ENCODE results near the gene WFDC11. TPM values are rescaled to one million over a fixed set of nuclear protein-coding genes. Genes with fewer than 3 reads are reported as not detected.
"Not testable (repeated sequence)": the region's sequence is repeated elsewhere in the genome, so short reads cannot be mapped to it uniquely, and the experiment has no call there.

The WFDC11 gene
- total and polyA plus RNA-seq, 2 donors (not counting 1 experiment from before 2014, with no cell fraction given), result not detected

DNA sequence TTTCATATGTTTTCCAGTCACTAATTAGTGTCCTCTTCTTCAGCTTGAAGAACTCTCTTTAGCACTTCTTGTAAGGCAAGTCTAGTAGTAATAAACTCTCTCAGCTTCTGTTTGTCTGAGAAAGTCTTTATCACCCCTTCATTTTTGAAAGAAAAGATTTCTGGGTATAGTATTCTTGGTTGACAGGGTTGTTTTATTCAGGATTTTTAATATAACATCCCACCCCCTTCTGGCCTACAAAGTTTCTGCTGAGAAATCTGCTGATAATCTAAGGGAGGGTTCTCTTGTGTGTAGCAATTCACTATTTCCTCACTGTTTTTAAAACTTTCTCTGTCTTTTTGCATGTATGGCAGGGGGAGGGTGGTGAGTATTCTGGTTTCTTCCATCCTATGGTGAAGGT lies 9.6 kb upstream of the WFDC11 start:
- no peak overlapping the region for H3K27ac ChIP-seq (ENCODE audit: insufficient read depth, low read length)
- no peaks in the 10 kb centered on the region for H4K20me1 ChIP-seq (ENCODE audit: control insufficient read depth, extremely low read depth, insufficient read depth, low read length)
- H3K4me2 ChIP-seq (ENCODE audit: extremely low read depth, insufficient read depth, low read length), result no peak overlapping the region
- no peaks in the 10 kb centered on the region for H3K9me3 ChIP-seq (ENCODE audit: control insufficient read depth, insufficient read depth, low read depth, low read length)
- no peaks in the 10 kb centered on the region for H3K79me2 ChIP-seq (ENCODE audit: control insufficient read depth, insufficient read depth, low read length)
- DNase-seq (ENCODE audit: low read depth in 2 of 2), result no peak
- no peak overlapping the region for H3K9ac ChIP-seq (ENCODE audit: insufficient read depth, low read length)
- TF ChIP-seq EZH2 (IDR thresholded peaks at IDR 0.05; ENCODE audit: low read length, missing control alignments), result no peak
- TF ChIP-seq, protein P1, sequence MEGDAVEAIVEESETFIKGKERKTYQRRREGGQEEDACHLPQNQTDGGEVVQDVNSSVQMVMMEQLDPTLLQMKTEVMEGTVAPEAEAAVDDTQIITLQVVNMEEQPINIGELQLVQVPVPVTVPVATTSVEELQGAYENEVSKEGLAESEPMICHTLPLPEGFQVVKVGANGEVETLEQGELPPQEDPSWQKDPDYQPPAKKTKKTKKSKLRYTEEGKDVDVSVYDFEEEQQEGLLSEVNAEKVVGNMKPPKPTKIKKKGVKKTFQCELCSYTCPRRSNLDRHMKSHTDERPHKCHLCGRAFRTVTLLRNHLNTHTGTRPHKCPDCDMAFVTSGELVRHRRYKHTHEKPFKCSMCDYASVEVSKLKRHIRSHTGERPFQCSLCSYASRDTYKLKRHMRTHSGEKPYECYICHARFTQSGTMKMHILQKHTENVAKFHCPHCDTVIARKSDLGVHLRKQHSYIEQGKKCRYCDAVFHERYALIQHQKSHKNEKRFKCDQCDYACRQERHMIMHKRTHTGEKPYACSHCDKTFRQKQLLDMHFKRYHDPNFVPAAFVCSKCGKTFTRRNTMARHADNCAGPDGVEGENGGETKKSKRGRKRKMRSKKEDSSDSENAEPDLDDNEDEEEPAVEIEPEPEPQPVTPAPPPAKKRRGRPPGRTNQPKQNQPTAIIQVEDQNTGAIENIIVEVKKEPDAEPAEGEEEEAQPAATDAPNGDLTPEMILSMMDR (conservative IDR thresholded peaks at IDR 0.05 in 1 of 2, IDR thresholded peaks at IDR 0.05 in 1 of 2; ENCODE audit: low read depth in 1 of 2, low read length in 2 of 2), result no peak
- no peaks in the 10 kb centered on the region for H3K27me3 ChIP-seq (ENCODE audit: control insufficient read depth, insufficient read depth, low read length)
- no peaks in the 10 kb centered on the region for H3K36me3 ChIP-seq (ENCODE audit: control insufficient read depth, insufficient read depth, low read length)
- no peaks in the 10 kb centered on the region for H3K4me1 ChIP-seq (ENCODE audit: control insufficient read depth, extremely low read depth, insufficient read depth, low read length)
- no peak overlapping the region for H2AFZ ChIP-seq (ENCODE audit: low read length)
- H3K4me3 ChIP-seq (replicated peaks in 1 of 4; ENCODE audit: control extremely low read depth in 1 of 4, insufficient read depth in 1 of 4, low read depth in 3 of 4, low read length in 4 of 4), result no peak overlapping the region

DNA sequence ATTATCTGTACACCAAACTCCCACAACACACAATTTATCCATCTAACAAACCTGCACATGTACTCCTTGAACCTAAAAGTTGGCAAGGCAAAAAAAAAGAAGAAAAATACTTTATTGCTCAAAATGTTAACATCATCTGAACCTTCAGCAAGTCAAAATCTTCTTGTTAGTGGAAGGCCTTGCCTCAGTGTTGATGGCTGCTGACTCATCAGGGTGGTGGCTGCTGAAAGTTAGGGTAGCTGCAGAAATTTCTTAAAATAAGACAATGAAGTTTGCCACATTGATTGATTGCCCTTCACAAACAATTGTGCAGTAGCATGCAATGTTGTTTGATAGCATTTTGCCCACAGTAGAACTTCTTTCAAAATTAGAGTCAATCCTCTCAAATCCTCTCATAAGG lies 2.7 kb upstream of the WFDC11 start:
- Histone ChIP-seq H3K4me3 (replicated peaks in 1 of 4; ENCODE audit: control extremely low read depth in 1 of 4, insufficient read depth in 1 of 4, low read depth in 3 of 4, low read length in 4 of 4) (no peak overlapping the region), H3K79me2 (ENCODE audit: control insufficient read depth, insufficient read depth, low read length) (no peaks in the 10 kb centered on the region), H4K20me1 (ENCODE audit: control insufficient read depth, extremely low read depth, insufficient read depth, low read length) (no peaks in the 10 kb centered on the region), H2AFZ (ENCODE audit: low read length) (no peak overlapping the region), H3K9me3 (ENCODE audit: control insufficient read depth, insufficient read depth, low read depth, low read length) (no peaks in the 10 kb centered on the region), H3K4me2 (ENCODE audit: extremely low read depth, insufficient read depth, low read length) (no peak overlapping the region), H3K27me3 (ENCODE audit: control insufficient read depth, insufficient read depth, low read length) (no peaks in the 10 kb centered on the region), H3K27ac (ENCODE audit: insufficient read depth, low read length) (no peak overlapping the region), H3K4me1 (ENCODE audit: control insufficient read depth, extremely low read depth, insufficient read depth, low read length) (no peaks in the 10 kb centered on the region), H3K9ac (ENCODE audit: insufficient read depth, low read length) (no peak overlapping the region), H3K36me3 (ENCODE audit: control insufficient read depth, insufficient read depth, low read length) (no peaks in the 10 kb centered on the region)
- no peak for TF ChIP-seq EZH2 (IDR thresholded peaks at IDR 0.05; ENCODE audit: low read length, missing control alignments)
- TF ChIP-seq, protein P1 (conservative IDR thresholded peaks at IDR 0.05 in 1 of 2, IDR thresholded peaks at IDR 0.05 in 1 of 2; ENCODE audit: low read depth in 1 of 2, low read length in 2 of 2), result no peak
- DNase-seq (ENCODE audit: low read depth in 2 of 2), result no peak

GRCh38 chr20:45657038-45657437 lies 13.0 kb downstream of the WFDC11 start:
- H3K36me3 ChIP-seq (ENCODE audit: control insufficient read depth, insufficient read depth, low read length); H2AFZ ChIP-seq (ENCODE audit: low read length); H3K27ac ChIP-seq (ENCODE audit: insufficient read depth, low read length); H4K20me1 ChIP-seq (ENCODE audit: control insufficient read depth, extremely low read depth, insufficient read depth, low read length); H3K9me3 ChIP-seq (ENCODE audit: control insufficient read depth, insufficient read depth, low read depth, low read length); H3K9ac ChIP-seq (ENCODE audit: insufficient read depth, low read length); H3K4me3 ChIP-seq (replicated peaks in 1 of 4; ENCODE audit: control extremely low read depth in 1 of 4, insufficient read depth in 1 of 4, low read depth in 3 of 4, low read length in 4 of 4); H3K4me2 ChIP-seq (ENCODE audit: extremely low read depth, insufficient read depth, low read length); H3K79me2 ChIP-seq (ENCODE audit: control insufficient read depth, insufficient read depth, low read length); DNase-seq (ENCODE audit: low read depth in 2 of 2); H3K27me3 ChIP-seq (ENCODE audit: control insufficient read depth, insufficient read depth, low read length); H3K4me1 ChIP-seq (ENCODE audit: control insufficient read depth, extremely low read depth, insufficient read depth, low read length): not testable (repeated sequence)

DNA sequence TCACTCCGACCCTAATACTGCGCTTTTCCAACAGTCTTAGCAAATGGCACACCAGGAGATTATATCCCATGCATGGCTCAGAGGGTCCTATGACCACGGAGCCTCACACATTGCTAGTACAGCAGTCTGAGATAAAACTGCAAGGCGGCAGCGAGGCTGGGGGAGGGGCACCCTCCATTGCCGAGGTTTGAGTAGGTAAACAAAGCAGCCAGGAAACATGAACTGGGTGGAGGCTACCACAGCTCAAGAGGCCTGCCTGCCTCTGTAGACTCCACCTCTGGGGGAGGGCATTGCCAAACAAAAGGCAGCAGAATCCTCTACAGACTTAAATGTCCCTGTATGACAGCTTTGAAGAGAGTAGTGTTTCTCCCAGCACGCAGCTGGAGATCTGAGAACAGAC lies 18.3 kb downstream of the WFDC11 start:
- not testable (repeated sequence) for H3K27me3 ChIP-seq (ENCODE audit: control insufficient read depth, insufficient read depth, low read length); H3K4me1 ChIP-seq (ENCODE audit: control insufficient read depth, extremely low read depth, insufficient read depth, low read length); H3K27ac ChIP-seq (ENCODE audit: insufficient read depth, low read length); H4K20me1 ChIP-seq (ENCODE audit: control insufficient read depth, extremely low read depth, insufficient read depth, low read length); H2AFZ ChIP-seq (ENCODE audit: low read length); H3K36me3 ChIP-seq (ENCODE audit: control insufficient read depth, insufficient read depth, low read length); H3K4me3 ChIP-seq (replicated peaks in 1 of 4; ENCODE audit: control extremely low read depth in 1 of 4, insufficient read depth in 1 of 4, low read depth in 3 of 4, low read length in 4 of 4); H3K79me2 ChIP-seq (ENCODE audit: control insufficient read depth, insufficient read depth, low read length); DNase-seq (ENCODE audit: low read depth in 2 of 2); H3K4me2 ChIP-seq (ENCODE audit: extremely low read depth, insufficient read depth, low read length); H3K9ac ChIP-seq (ENCODE audit: insufficient read depth, low read length); H3K9me3 ChIP-seq (ENCODE audit: control insufficient read depth, insufficient read depth, low read depth, low read length)

All from fibroblast of lung (primary cell).